Measurements from ENCODE around the gene TCAP. TPM values are rescaled to one million over a fixed set of nuclear protein-coding genes. Genes with fewer than 3 reads are reported as not detected.
"Not testable (repeated sequence)": the region's sequence is repeated elsewhere in the genome, so short reads cannot be mapped to it uniquely, and the experiment has no call there.

The TCAP gene
- total RNA-seq, 2 experiments from 2014 or later = 0.82 to 0.92 TPM

DNA sequence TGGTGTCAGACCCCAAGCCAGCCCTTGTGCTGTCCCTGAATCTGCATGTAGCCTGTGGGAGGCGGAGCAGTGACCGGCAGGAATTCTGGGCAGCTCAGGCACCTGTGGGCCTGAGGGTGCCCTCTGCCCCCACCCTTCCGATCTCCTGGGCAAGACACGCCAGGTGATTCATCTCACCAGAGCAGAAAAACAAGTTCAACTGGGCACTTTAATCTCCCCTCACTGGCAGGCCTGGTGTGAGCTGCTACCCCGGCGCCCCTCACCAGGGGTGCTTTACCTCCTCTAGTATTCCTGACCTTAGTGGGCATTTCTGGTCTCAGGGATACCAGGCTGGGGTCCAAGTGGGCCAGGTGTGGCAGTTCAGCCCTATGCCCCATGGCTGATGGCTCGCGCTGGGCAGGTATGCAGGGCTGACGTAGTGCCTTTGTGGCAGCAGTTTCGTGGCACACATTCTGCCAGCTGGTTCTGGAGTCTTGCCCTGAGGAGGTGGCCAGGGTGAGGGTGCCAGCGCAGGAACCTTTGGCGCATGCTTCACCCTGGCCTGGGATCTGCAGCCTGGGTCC is 40.7 kb downstream of the TCAP start:
- ChIA-PET POLR2A (no interaction called here), CTCF (interaction anchor here (1.3 kb wide), 1 partner anchor 84 kb away, joined by 3 read pairs; no protein-coding TSS in a partner anchor)

DNA sequence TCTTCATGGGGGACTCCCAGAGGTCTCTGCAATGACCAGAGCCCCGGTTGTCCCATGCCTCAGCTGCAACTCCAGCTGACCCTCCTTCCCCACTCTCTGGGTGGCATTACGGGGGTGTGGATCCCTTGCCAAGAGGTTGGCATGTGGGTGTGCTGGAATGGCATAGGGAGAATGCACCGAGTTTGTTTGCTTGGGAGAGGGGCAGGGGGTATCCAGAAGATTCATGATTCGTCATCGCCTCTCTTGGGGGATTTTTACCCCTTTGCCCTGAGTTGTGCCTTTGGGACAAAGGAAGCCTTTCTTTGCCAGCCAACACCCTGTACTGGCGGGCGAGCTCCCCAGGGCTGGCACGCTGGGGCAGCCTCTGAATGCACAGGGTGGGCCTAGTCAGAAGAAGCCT is 41.2 kb downstream of the TCAP start:
- ChIA-PET POLR2A (no interaction called here), CTCF (interaction anchor here (1.3 kb wide), 1 partner anchor 85 kb away, joined by 3 read pairs; no protein-coding TSS in a partner anchor)

DNA sequence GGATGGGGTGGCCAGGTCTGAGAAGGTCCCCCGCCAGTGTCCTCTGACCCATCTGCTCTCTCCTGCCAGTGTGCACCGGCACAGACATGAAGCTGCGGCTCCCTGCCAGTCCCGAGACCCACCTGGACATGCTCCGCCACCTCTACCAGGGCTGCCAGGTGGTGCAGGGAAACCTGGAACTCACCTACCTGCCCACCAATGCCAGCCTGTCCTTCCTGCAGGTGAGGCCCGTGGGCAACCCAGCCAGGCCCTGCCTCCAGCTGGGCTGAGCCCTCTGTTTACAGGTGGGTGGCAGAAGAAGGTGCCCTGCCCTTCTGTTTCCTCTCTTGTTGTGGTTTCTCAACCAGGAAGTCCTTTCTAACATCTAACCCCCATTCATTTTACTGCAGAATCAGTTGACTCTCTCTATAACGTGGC is 41.8 kb downstream of the TCAP start:
- ChIA-PET CTCF (interaction anchor here (1.3 kb wide), 1 partner anchor 85 kb away, joined by 3 read pairs; no protein-coding TSS in a partner anchor), POLR2A (no interaction called here)

DNA sequence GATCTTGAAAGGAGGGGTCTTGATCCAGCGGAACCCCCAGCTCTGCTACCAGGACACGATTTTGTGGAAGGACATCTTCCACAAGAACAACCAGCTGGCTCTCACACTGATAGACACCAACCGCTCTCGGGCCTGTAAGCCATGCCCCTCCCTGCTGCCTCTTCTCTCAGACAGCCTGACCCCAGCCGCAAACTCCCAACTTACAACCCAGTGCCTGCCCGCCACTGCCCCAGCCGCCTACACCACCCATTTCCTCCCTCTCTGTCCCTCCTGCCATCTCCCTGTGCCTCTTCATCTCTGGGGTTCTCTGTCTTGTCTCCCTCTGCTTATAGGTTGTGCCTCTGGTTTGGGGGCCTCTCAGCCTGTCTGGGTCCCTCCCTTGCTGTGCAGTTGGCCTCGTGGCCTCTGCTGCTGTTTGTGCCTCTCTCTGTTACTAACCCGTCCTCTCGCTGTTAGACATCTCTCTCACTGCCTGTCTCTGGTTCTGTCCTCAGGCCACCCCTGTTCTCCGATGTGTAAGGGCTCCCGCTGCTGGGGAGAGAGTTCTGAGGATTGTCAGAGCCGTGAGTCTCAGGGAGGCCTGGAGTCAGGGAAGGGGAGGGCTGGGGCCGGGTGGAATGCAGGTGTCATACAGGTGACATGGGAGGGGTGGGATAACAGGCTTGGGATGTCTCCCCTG is 44.3 kb downstream of the TCAP start:
- POLR2A ChIA-PET = no interaction called here
- CTCF ChIA-PET = interaction anchor here (1.3 kb wide), 1 partner anchor 20 kb away, joined by 3 read pairs; no protein-coding TSS in a partner anchor

DNA sequence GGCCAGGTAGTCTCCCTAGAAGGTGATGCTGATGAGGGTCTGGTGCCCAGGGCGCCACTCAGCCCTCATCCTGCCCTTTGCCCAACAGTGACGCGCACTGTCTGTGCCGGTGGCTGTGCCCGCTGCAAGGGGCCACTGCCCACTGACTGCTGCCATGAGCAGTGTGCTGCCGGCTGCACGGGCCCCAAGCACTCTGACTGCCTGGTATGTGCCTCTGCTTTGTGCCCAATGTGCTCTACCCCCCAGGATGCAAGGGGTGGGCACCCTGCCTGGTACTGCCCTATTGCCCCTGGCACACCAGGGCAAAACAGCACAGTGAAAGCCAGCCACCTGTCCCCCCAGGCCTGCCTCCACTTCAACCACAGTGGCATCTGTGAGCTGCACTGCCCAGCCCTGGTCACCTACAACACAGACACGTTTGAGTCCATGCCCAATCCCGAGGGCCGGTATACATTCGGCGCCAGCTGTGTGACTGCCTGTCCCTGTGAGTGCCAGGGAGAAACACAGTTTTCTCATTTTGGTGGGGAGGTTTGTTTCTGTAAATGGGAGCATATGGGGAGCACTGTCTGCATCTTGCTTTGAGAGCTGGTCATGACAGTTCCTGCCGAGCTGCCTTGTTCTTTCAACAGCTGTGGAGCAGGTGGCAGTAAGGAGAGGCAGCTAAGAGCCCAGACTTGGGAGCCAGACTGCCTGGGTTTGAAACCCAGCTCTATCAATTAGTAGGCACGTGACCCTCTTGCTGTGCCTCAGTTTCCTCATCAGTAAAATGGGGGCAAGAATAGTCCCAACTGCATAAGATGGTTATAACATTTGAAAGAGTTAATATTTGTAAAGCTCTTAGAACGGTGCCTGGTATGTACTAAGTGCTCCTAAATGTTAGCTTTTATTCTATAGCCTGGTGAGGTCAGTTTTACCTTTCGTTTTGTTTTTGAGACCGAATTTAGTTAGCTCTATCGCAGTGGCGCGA is 45.1 kb downstream of the TCAP start:
- ChIA-PET POLR2A (no interaction called here), CTCF (no interaction called here)

DNA sequence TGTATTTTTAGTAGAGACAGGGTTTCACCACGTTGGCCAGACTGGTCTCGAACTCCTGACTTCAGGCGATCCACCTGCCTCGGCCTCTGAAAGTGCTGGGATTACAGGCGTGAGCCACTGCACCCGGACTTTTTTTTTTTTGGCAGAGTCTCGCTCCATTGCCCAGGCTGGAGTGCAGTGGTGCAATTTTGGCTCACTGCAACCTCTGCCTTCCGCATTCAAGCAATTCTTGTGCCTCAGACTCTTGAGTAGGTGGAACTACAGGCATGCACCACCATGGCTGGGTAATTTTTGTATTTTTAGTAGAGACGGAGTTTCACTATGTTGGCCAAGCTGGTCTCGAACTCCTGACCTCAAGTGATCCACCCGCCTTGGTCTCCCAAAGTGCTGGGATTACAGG is 45.9 kb downstream of the TCAP start:
- POLR2A ChIA-PET, CTCF ChIA-PET: not testable (repeated sequence)

DNA sequence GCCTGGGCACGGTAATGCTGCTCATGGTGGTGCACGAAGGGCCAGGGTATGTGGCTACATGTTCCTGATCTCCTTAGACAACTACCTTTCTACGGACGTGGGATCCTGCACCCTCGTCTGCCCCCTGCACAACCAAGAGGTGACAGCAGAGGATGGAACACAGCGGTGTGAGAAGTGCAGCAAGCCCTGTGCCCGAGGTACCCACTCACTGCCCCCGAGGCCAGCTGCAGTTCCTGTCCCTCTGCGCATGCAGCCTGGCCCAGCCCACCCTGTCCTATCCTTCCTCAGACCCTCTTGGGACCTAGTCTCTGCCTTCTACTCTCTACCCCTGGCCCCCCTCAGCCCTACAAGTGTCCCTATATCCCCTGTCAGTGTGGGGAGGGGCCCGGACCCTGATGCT is 46.7 kb downstream of the TCAP start:
- CTCF ChIA-PET = no interaction called here
- POLR2A ChIA-PET = no interaction called here

DNA sequence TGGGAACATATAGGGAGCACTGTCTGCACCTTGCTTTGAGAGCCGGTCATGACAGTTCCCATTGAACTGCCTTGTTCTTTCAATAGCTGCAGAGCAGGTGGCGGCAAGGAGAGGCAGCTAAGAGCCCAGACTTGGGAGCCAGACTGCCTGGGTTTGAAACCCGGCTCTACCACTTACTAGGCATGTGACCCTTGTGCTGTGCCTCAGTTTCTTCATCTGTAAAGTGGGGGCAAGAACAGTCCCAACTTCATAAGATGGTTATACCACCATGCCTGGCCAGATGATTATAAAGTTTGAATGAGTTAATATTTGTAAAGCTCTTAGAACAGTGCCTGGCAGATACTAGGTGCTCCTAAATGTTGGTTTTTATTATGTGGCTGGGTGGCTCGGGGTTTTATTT is 49.1 kb downstream of the TCAP start:
- POLR2A ChIA-PET = no interaction called here
- CTCF ChIA-PET = interaction anchor here (1.1 kb wide), 1 partner anchor 93 kb away, joined by 5 read pairs; no protein-coding TSS in a partner anchor

DNA sequence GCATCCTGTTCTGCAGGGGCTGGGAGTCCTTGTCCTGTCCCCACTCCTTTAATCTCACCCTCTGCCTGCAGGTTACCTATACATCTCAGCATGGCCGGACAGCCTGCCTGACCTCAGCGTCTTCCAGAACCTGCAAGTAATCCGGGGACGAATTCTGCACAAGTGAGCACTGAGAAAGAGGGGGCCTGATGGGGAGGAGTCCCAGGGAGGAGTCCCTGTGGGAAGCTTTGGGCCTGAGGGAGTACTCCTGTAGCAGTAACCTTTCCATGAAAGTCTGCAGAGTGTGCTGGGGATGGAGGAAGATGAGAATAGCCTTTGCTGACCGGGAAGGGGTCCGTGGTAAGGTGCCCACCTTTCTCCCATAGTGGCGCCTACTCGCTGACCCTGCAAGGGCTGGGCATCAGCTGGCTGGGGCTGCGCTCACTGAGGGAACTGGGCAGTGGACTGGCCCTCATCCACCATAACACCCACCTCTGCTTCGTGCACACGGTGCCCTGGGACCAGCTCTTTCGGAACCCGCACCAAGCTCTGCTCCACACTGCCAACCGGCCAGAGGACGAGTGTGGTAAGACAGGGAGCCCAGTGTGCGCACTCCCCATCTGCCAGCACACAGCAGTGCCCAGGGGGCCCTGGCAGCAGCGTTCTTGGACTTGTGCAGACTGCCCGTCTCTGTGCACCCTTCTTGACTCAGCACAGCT is 50.4 kb downstream of the TCAP start:
- ChIA-PET POLR2A (no interaction called here), CTCF (interaction anchor here (1.0 kb wide), 1 partner anchor 149 kb away, joined by 3 read pairs; no protein-coding TSS in a partner anchor)

Other genes with a start within 250 kb of the TCAP start
- gene MED1, start 214.1 kb upstream of the TCAP start, total RNA-seq = 10 to 100 TPM; 79.0 to 81.4 TPM
- gene CDK12, start 203.9 kb upstream of the TCAP start, total RNA-seq = 10 to 100 TPM; 82.7 to 84.4 TPM
- not detected for gene NEUROD2, start 57.4 kb upstream of the TCAP start, total RNA-seq
- not detected for gene PPP1R1B, start 38.4 kb upstream of the TCAP start, total RNA-seq
- 10 to 100 TPM; 59.1 to 62.4 TPM for gene STARD3, start 28.2 kb upstream of the TCAP start, total RNA-seq
- under 1 TPM in 1 of 2 experiments, not detected in 1; 0.23 TPM for gene PNMT, start 3.1 kb downstream of the TCAP start, total RNA-seq
- gene PGAP3, start 22.7 kb downstream of the TCAP start, total RNA-seq = 1 to 10 TPM; 6.6 to 8.6 TPM
- gene ERBB2, start 34.7 kb downstream of the TCAP start, total RNA-seq = 1 to 10 TPM; 3.3 to 3.5 TPM
- 10 to 100 TPM; 45.2 to 48.1 TPM for gene MIEN1, start 65.2 kb downstream of the TCAP start, total RNA-seq
- gene GRB7, start 72.6 kb downstream of the TCAP start, total RNA-seq = not detected
- 10 to 100 TPM; 92.3 to 93.0 TPM for gene IKZF3, start 199.0 kb downstream of the TCAP start, total RNA-seq
- gene ZPBP2, start 202.9 kb downstream of the TCAP start, total RNA-seq = under 1 TPM; 0.42 to 0.44 TPM